OCI-LY7 (cell line): Measurements from ENCODE around the gene IFIT1B. TPM values are rescaled to one million over a fixed set of nuclear protein-coding genes. Genes with fewer than 3 reads are reported as not detected.
"Not testable (repeated sequence)": the region's sequence is repeated elsewhere in the genome, so short reads cannot be mapped to it uniquely, and the experiment has no call there.

Experiments used
- BruUV-seq: library from RNA; stranded (reverse); fragments of 400-500 nt; replicated peaks from 2 replicates; lab custom pipeline; 2021; lab: Mats Ljungman, UMichigan
- CTCF ChIA-PET: fragments of 300-600 bp; sonication (Branson Sonifier 250); formaldehyde crosslinking; loops from one replicate; lab custom pipeline; 2022; ENCODE audit warnings: antibody characterized with exemption; ENCODE audit not compliant: unreplicated experiment; lab: Charles Lee
- POLR2A ChIA-PET: fragments of 300-600 bp; sonication (Branson Sonifier 250); formaldehyde crosslinking; loops from one replicate; lab custom pipeline; 2022; ENCODE audit warnings: antibody characterized with exemption; lab: Charles Lee
- DNase-seq: peaks from one replicate; pipeline ENCODE4 v3.0.0-alpha.2; 2015; ENCODE audit warnings: low spot score
- H2AFZ ChIP-seq: fragments of 200-600 bp; sonication (generic), shearing (Covaris generic); 2 replicates; pipeline ENCODE4 v1.6.1; 2014; ENCODE audit warnings: mild to moderate bottlenecking, antibody characterized with exemption, low read length, moderate library complexity
- H3K27ac ChIP-seq: fragments of 200-600 bp; sonication (generic); 2 replicates; pipeline ENCODE4 v1.5.1; 2014; ENCODE audit warnings: mixed run types, low read depth, mild to moderate bottlenecking, moderate library complexity, low read length, inconsistent platforms; ENCODE audit not compliant: poor library complexity, severe bottlenecking
- H3K36me3 ChIP-seq: fragments of 200-600 bp; sonication (generic); 2 replicates; pipeline ENCODE4 v1.6.1; 2014; ENCODE audit warnings: mild to moderate bottlenecking, antibody characterized with exemption, low read length, moderate library complexity, mixed read lengths; ENCODE audit not compliant: insufficient read depth
- H3K4me1 ChIP-seq: fragments of 200-600 bp; sonication (generic); 2 replicates; pipeline ENCODE4 v1.5.1; 2014; ENCODE audit warnings: mild to moderate bottlenecking, low read length; ENCODE audit not compliant: insufficient read depth, poor library complexity, severe bottlenecking
- H3K4me2 ChIP-seq: fragments of 200-600 bp; sonication (generic); 2 replicates; pipeline ENCODE4 v1.6.1; 2014; ENCODE audit warnings: mild to moderate bottlenecking, low read length
- H3K4me3 ChIP-seq: fragments of 200-600 bp; sonication (generic); 2 replicates; pipeline ENCODE4 v1.5.1; 2014; ENCODE audit warnings: mild to moderate bottlenecking, low read depth, low read length; ENCODE audit not compliant: poor library complexity, severe bottlenecking
- H3K79me2 ChIP-seq: fragments of 200-600 bp; sonication (generic); 2 replicates; pipeline ENCODE4 v1.6.1; 2016; ENCODE audit warnings: low read depth, mild to moderate bottlenecking, low read length, moderate library complexity, mixed read lengths; ENCODE audit not compliant: insufficient read depth
- H3K9me2 ChIP-seq: fragments of 200-600 bp; sonication (generic); 2 replicates; pipeline ENCODE4 v1.6.1; 2016; ENCODE audit warnings: mild to moderate bottlenecking, low read length, mixed read lengths; ENCODE audit not compliant: insufficient read depth
- H3K9me3 ChIP-seq: fragments of 200-600 bp; sonication (generic); 2 replicates; pipeline ENCODE4 v1.6.1; 2014; ENCODE audit warnings: mild to moderate bottlenecking, mixed run types, low read length, mixed read lengths
- H4K20me1 ChIP-seq: fragments of 200-600 bp; sonication (generic); 2 replicates; pipeline ENCODE4 v1.6.1; 2014; ENCODE audit warnings: mild to moderate bottlenecking, antibody characterized with exemption, low read length, moderate library complexity, mixed read lengths; ENCODE audit not compliant: insufficient read depth
- CTCF ChIP-seq: fragments of 200-600 bp; sonication (generic); conservative IDR thresholded peaks from 2 replicates; pipeline ENCODE4 v1.5.1; 2014; ENCODE audit warnings: mild to moderate bottlenecking, antibody characterized with exemption, low read length, moderate library complexity, mixed read lengths
- EZH2phosphoT487 ChIP-seq: fragments of 200-600 bp; sonication (generic); IDR thresholded peaks from 2 replicates; pipeline ENCODE4 v1.6.1; 2018; ENCODE audit warnings: low read depth, borderline replicate concordance, mild to moderate bottlenecking, mixed run types, antibody characterized with exemption, low read length, moderate library complexity, mixed read lengths
- intact Hi-C: fragments of 100-400 bp; cut with micrococcal nuclease; formaldehyde crosslinking; loops from one replicate; pipeline ENCODE4 v1.10.0; 2022; ENCODE audit not compliant: unreplicated experiment
- total RNA-seq, 2 experiments: library from RNA; depleted of rRNA in 1 of 2; stranded (reverse); fragments of >200 nt in 1 of 2; shearing (Covaris generic) in 1 of 2; gene quantifications; 2 replicates each; pipeline ENCODE4 v1.2.3, GENCODE V29; 2014 to 2022

IFIT1B gene
- total RNA-seq, 2 experiments from 2014 or later: not detected

- no peak overlapping the region for H3K27ac ChIP-seq
- CTCF ChIA-PET: no interaction called here
- POLR2A ChIA-PET: interaction anchor here (0.6 to 1.4 kb wide), 6 partner anchors 10 to 1551 kb away, joined by 3 to 5 read pairs (median 3); no protein-coding TSS in a partner anchor
- no peaks in the 10 kb centered on the region for H3K9me2 ChIP-seq
- intact Hi-C loops: no loop called here
- no TSS peak for BruUV-seq
- peaks cover 7% of the 10 kb centered on the region for H3K4me1 ChIP-seq
- no peak for DNase-seq
- TF ChIP-seq CTCF: no peak
- no peak for TF ChIP-seq EZH2phosphoT487
- no peak overlapping the region for H2AFZ ChIP-seq
- no peaks in the 10 kb centered on the region for H3K36me3 ChIP-seq
- H3K79me2 ChIP-seq: no peaks in the 10 kb centered on the region
- no peak overlapping the region for H3K4me2 ChIP-seq
- H3K4me3 ChIP-seq: no peak overlapping the region
- H4K20me1 ChIP-seq: no peaks in the 10 kb centered on the region
- no peaks in the 10 kb centered on the region for H3K9me3 ChIP-seq
Measured at GRCh38 chr10:89388806-89389205, 10.9 kb downstream of the IFIT1B start.

GRCh38 chr10:89389254-89389653 lies 11.4 kb downstream of the IFIT1B start:
- intact Hi-C loops: no loop called here
- Histone ChIP-seq H2AFZ (no peak overlapping the region), H3K9me2 (no peaks in the 10 kb centered on the region), H3K36me3 (no peaks in the 10 kb centered on the region), H3K9me3 (no peaks in the 10 kb centered on the region), H3K4me2 (no peak overlapping the region), H3K4me3 (no peak overlapping the region), H4K20me1 (no peaks in the 10 kb centered on the region), H3K27ac (no peak overlapping the region), H3K4me1 (peaks cover 7% of the 10 kb centered on the region), H3K79me2 (no peaks in the 10 kb centered on the region)
- no TSS peak for BruUV-seq
- POLR2A ChIA-PET: interaction anchor here (0.6 to 1.2 kb wide), 3 partner anchors 10 to 1551 kb away, joined by 3 to 5 read pairs (median 3); no protein-coding TSS in a partner anchor
- peak; percentile 27 for DNase-seq
- CTCF ChIA-PET: no interaction called here
- TF ChIP-seq CTCF (peak; percentile 55), EZH2phosphoT487 (no peak)

GRCh38 chr10:89390476-89391225 lies 12.8 kb downstream of the IFIT1B start:
- ChIA-PET POLR2A (interaction anchor here (0.6 kb wide), 1 partner anchor 9 kb away, joined by 3 read pairs; no protein-coding TSS in a partner anchor), CTCF (no interaction called here)
- Histone ChIP-seq H3K9me2 (no peaks in the 10 kb centered on the region), H4K20me1 (no peaks in the 10 kb centered on the region), H3K36me3 (no peaks in the 10 kb centered on the region), H2AFZ (no peak overlapping the region), H3K79me2 (no peaks in the 10 kb centered on the region), H3K9me3 (no peaks in the 10 kb centered on the region), H3K4me3 (no peak overlapping the region), H3K4me1 (peaks cover 7% of the 10 kb centered on the region), H3K27ac (no peak overlapping the region), H3K4me2 (no peak overlapping the region)
- TF ChIP-seq EZH2phosphoT487 (no peak), CTCF (no peak)
- intact Hi-C loops: no loop called here
- no TSS peak for BruUV-seq
- no peak for DNase-seq

- DNase-seq, H3K36me3 ChIP-seq, H3K9me2 ChIP-seq, H3K4me3 ChIP-seq, H4K20me1 ChIP-seq, H3K79me2 ChIP-seq, H3K9me3 ChIP-seq, H3K4me1 ChIP-seq, H3K4me2 ChIP-seq, CTCF ChIA-PET, H3K27ac ChIP-seq, intact Hi-C loops, BruUV-seq, H2AFZ ChIP-seq: not testable (repeated sequence)
- POLR2A ChIA-PET: interaction anchor here (0.6 kb wide), 1 partner anchor 8 kb away, joined by 3 read pairs; no protein-coding TSS in a partner anchor
Measured at GRCh38 chr10:89391226-89391576, 13.3 kb downstream of the IFIT1B start.
